ENCODE data around the gene VSTM2A.

Gene VSTM2A

DNA sequence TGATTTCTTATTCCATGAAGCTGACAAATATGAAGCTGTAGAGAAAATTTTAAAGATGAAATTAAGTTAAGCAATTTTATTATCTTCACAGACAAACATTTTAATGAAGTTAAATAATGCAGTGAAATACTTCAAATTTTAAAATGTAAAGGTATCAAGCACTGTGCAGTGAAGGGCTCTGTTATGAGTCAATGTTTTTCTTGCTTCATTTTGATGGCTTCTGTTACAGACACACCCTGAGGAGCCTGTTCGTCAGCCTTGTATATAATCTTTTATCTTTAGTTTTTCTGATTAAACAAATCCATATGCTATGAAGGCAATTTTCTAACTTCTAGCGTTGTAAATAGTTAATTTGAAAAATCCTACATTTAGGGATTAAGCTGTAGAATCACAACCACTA lies 18.5 kb downstream of the VSTM2A start:
- no peak overlapping the region for H3K4me3 ChIP-seq (replicated peaks; ENCODE audit: low read depth, low read length)
- TF ChIP-seq, protein P1, sequence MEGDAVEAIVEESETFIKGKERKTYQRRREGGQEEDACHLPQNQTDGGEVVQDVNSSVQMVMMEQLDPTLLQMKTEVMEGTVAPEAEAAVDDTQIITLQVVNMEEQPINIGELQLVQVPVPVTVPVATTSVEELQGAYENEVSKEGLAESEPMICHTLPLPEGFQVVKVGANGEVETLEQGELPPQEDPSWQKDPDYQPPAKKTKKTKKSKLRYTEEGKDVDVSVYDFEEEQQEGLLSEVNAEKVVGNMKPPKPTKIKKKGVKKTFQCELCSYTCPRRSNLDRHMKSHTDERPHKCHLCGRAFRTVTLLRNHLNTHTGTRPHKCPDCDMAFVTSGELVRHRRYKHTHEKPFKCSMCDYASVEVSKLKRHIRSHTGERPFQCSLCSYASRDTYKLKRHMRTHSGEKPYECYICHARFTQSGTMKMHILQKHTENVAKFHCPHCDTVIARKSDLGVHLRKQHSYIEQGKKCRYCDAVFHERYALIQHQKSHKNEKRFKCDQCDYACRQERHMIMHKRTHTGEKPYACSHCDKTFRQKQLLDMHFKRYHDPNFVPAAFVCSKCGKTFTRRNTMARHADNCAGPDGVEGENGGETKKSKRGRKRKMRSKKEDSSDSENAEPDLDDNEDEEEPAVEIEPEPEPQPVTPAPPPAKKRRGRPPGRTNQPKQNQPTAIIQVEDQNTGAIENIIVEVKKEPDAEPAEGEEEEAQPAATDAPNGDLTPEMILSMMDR (IDR thresholded peaks at IDR 0.05; ENCODE audit: low read length, missing control alignments) = no peak
- DNase-seq (ENCODE audit: low read depth) = no peak

DNA sequence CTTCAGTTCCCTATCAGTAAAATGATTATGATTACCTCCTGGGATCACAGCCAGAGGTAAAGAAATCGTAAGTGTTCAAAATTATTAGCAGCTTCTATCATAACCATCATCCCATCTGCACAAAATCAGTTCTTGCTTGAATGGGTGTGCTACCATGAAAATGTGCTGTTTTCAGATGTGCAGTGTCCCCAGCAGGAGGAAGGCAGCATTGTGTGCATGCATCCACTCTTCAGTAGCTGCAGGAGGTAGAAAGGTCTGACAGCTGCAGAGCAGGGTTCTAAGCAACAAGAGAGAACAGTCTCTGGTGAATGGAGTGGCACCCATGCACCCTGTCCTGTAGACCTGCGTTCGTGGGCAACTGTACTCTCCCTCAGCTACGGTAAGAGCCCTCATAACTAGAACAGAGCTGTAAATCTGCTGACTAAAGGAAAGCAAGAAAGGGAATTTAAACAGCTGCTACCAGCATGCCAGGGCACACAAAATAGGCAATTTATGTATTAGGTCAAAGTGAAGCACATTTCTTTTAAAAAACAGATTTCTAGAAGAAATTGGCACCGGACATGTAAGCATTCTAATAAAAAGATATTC lies 21.2 kb downstream of the VSTM2A start:
- TF ChIP-seq, protein P1 (IDR thresholded peaks at IDR 0.05; ENCODE audit: low read length, missing control alignments) = no peak
- no peak for DNase-seq (ENCODE audit: low read depth)
- H3K4me3 ChIP-seq (replicated peaks; ENCODE audit: low read depth, low read length) = no peak overlapping the region

DNA sequence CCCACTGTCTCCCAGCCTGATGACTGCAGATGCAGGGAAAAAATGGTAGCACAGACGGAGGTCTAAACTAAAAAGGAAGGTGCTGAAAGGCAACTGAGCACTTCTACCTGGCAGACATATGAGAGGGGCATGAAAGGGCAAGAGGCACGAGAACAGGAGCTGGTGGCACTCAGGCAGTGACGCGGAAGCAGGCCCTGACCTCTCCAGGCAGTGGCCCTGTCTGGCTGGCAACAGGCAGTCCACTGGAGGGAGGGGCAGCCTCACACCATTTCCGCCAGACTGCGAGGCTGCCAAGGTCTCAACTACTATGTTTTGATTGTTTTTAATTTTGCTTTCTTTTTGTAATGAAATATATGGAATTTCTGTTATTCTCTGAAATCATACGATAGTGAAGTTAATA lies 23.3 kb downstream of the VSTM2A start:
- no peak for DNase-seq (ENCODE audit: low read depth)
- TF ChIP-seq, protein P1 (IDR thresholded peaks at IDR 0.05; ENCODE audit: low read length, missing control alignments) = no peak
- H3K4me3 ChIP-seq (replicated peaks; ENCODE audit: low read depth, low read length) = no peak overlapping the region

DNA sequence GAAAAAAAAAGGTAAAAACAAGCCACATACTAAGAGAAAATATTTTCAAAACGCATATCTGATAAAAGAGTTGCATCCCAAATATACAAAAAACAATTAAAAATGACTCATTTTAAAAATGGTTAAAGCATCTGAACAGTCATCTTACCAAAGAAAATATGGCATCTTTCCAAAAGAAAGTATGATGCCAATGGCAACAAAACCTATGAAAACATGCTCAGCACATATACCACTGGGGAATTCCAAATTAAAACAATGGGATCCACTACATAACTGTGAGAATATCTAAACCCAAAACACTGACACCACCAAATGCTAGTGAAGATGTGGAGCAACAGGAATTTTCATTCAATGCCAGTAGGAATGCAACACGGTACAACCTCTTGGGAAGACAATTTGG lies 39.3 kb downstream of the VSTM2A start:
- H3K4me3 ChIP-seq (replicated peaks; ENCODE audit: low read depth, low read length) = no peak overlapping the region
- DNase-seq (ENCODE audit: low read depth) = no peak
- TF ChIP-seq, protein P1 (IDR thresholded peaks at IDR 0.05; ENCODE audit: low read length, missing control alignments) = no peak

DNA sequence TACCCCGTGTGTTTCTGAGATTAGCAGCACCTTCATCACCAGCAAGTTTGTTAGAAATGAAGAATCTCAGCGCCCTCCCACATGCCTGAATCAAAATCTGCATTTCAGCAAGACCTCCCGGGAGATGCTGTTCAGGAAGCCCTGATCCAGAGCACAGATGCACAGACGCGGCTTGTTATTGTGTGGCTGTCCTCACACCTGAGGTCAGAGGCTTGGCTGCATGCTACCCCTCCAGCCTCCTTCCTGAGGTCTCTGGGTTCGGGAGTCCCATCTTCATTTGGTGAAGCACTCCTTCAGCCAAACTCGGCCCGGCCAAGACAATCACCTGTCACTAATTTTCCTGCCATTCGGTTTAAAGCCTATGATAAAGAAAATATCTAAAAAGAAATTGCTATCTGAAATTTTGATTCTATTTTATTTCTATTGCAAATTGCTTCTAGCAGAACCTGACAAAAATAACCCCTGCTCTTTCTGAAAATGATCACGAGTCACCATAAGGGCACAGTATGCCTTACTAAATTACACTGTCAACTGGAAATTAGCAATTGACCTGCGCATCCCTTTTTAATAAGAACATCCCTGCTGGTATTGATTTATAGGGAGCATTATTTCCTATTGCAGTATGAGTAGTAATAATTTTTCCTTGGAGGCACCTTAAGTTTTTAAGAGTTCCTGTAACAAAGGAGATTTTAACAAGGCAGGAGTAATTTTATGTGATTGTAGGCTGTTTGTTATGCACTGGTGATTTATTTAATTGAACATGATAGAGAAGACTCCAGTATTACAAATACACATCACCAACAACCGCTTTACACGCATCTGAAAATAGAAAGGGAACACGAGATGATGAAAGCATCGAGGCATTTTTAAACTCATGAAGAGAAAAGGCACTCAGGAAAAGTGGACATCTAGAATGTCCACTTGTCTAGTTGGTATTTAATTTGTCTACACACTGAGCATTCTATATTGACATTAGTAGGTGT lies 49.5 kb downstream of the VSTM2A start:
- DNase-seq (ENCODE audit: low read depth) = no peak
- TF ChIP-seq, protein P1 (IDR thresholded peaks at IDR 0.05; ENCODE audit: low read length, missing control alignments) = no peak
- H3K4me3 ChIP-seq (replicated peaks; ENCODE audit: low read depth, low read length) = no peak overlapping the region

DNA sequence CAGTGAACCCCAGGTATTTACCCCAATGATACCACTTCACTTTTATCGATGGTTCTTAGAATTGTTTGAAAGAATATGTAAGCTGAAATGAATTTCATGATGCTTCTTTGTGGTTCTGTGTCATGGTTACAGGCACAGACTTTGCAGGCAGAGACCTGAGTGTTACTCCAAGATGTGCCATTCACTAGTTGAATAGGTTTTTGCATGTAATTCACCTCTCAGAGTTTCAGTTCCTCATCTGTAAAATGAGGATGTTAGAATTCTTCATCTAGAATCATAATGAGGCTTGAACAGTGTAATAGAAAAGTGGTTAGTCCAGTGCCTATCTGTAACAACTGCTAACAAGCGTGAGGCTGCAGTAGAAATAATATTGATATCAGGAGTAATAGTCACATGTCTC lies 54.6 kb downstream of the VSTM2A start:
- DNase-seq (ENCODE audit: low read depth) = no peak
- TF ChIP-seq, protein P1 (IDR thresholded peaks at IDR 0.05; ENCODE audit: low read length, missing control alignments) = no peak
- H3K4me3 ChIP-seq (replicated peaks; ENCODE audit: low read depth, low read length) = no peak overlapping the region

Measured in fibroblast of pulmonary artery (primary cell).